Spleen (tissue), 11 donors: ENCODE measurements around the gene FERMT2. TPM values are rescaled to one million over a fixed set of nuclear protein-coding genes. Genes with fewer than 3 reads are reported as not detected.
A peak's percentile ranks its signal among the peaks of the same experiment; 100 is the strongest.

Source experiments
- DNase-seq: peaks from one replicate; pipeline ENCODE4 v3.0.0-alpha.2; 2020
- H3K27ac ChIP-seq, 8 donors: fragments of 200-600 bp; sonication (generic) in 7 of 8; 1 replicate in 4 of 8; 2 replicates in 4 of 8; pipeline versions ENCODE4 v1.5.0 to v1.8.0; 2016 to 2021; ENCODE audit warnings: inconsistent platforms in 4 of 8, mild to moderate bottlenecking in 4 of 8, moderate library complexity in 1 of 8
- H3K27me3 ChIP-seq, 7 donors: fragments of 200-600 bp; sonication (generic) in 6 of 7; replicated peaks in 1 of 7; 1 replicate in 4 of 7; 2 replicates in 3 of 7; pipeline versions ENCODE4 v1.5.0 to v1.8.0; 2016 to 2021; ENCODE audit warnings: inconsistent platforms in 3 of 7, mild to moderate bottlenecking in 1 of 7
- H3K36me3 ChIP-seq, 6 donors: fragments of 200-600 bp; sonication (generic) in 5 of 6; 1 replicate in 4 of 6; 2 replicates in 2 of 6; pipeline versions ENCODE4 v1.5.0 to v1.8.0; 2016 to 2021; ENCODE audit warnings: inconsistent platforms in 2 of 6
- H3K4me1 ChIP-seq, 6 donors: fragments of 200-600 bp; sonication (generic) in 5 of 6; 1 replicate in 3 of 6; 2 replicates in 3 of 6; pipeline versions ENCODE4 v1.5.0 to v1.8.0; 2016 to 2021; ENCODE audit warnings: inconsistent platforms in 3 of 6
- H3K4me3 ChIP-seq, 8 donors: fragments of 200-600 bp; sonication (generic) in 7 of 8; 1 replicate in 4 of 8; 2 replicates in 4 of 8; pipeline versions ENCODE4 v1.5.0 to v1.8.0; 2016 to 2021; ENCODE audit warnings: inconsistent platforms in 4 of 8, mild to moderate bottlenecking in 4 of 8, moderate library complexity in 2 of 8
- H3K9me3 ChIP-seq, 8 donors: fragments of 200-600 bp; sonication (generic) in 7 of 8; 1 replicate in 4 of 8; 2 replicates in 4 of 8; pipeline versions ENCODE4 v1.5.0 to v1.8.0; 2016 to 2021; ENCODE audit warnings: inconsistent platforms in 4 of 8
- POLR2A ChIP-seq, 3 donors: fragments of 450-650 bp; IDR thresholded peaks; one replicate each; pipeline ENCODE4 v1.5.1; 2017; ENCODE audit warnings: antibody characterized with exemption in 3 of 3, mild to moderate bottlenecking in 1 of 3
- POLR2AphosphoS5 ChIP-seq, 3 donors: sonication (generic); formaldehyde crosslinking; IDR thresholded peaks; one replicate each; pipeline ENCODE4 v1.5.1; 2017; ENCODE audit warnings: antibody characterized with exemption in 3 of 3
- WGBS, 5 donors: extraction: QIAGEN DNeasy Blood & Tissue Kit in 3 of 5; methylation state at CpG; one replicate each; pipeline versions ENCODE4 v1.1.5 to v1.1.7; 2013 to 2018; 5-methylcytosine and 5-hydroxymethylcytosine counted together
- intact Hi-C: fragments of 100-400 bp; cut with DNase I; formaldehyde crosslinking; loops from one replicate; pipeline ENCODE4 v1.15.0; 2023; ENCODE audit warnings: low total_unique reads
- polyA plus RNA-seq, 3 donors: library from polyadenylated mRNA; stranded (reverse); fragments of 200-250 nt; gene quantifications; one replicate each; pipeline ENCODE4 v1.2.1, GENCODE V29; 2013
- total RNA-seq, 7 donors: library from RNA; depleted of rRNA in 3 of 7; stranded (reverse); fragments of >200 nt in 3 of 7; fragmentation: NEBNext Ultra II Directional in 4 of 7; extraction: Animal tissue kit (Norgen Biotek cat#: 25700) in 4 of 7; gene quantifications; one replicate each; pipeline versions ENCODE4 v1.1.0 to v1.2.1, GENCODE V29; 2016 to 2021
- TF ChIP-seq, protein P1 (sequence below), 11 experiments: fragments of 200-600 bp in 7 of 11; fragments of 450-650 bp in 4 of 11; sonication (generic) in 4 of 11; IDR thresholded peaks in 8 of 11; conservative IDR thresholded peaks in 3 of 11; 1 replicate in 7 of 11; 2 replicates in 4 of 11; pipeline versions ENCODE4 v1.4.0 to v1.8.0; 2016 to 2021; ENCODE audit warnings: antibody characterized with exemption in 11 of 11, inconsistent platforms in 4 of 11, mild to moderate bottlenecking in 1 of 11
- donor health status: healthy with polysubstance abuse.
- donor health status: DM: no; HTN: no; CAD: no; lungs with moderate emphysema.
- donor health status: DM: no; HTN: no; CAD: no.
- donor health status: Bipolar disorder and iron deficiency.
- donor health status: healthy.
- donor health status: DM: no; HTN: no; CAD: no.
- donor health status: DM: yes; HTN: yes; CAD: no.

The FERMT2 gene
- total and polyA plus RNA-seq, 10 donors = 10.5 to 94.5 (median 52.7) TPM

- H3K36me3 ChIP-seq = peaks cover 0 to 52% (median 8%) of the 10 kb centered on the region in 6 donors
- TF ChIP-seq POLR2AphosphoS5 (IDR thresholded peaks at IDR 0.05) (no peak), POLR2A (IDR thresholded peaks at IDR 0.05) (no peak)
- TF ChIP-seq, protein P1, sequence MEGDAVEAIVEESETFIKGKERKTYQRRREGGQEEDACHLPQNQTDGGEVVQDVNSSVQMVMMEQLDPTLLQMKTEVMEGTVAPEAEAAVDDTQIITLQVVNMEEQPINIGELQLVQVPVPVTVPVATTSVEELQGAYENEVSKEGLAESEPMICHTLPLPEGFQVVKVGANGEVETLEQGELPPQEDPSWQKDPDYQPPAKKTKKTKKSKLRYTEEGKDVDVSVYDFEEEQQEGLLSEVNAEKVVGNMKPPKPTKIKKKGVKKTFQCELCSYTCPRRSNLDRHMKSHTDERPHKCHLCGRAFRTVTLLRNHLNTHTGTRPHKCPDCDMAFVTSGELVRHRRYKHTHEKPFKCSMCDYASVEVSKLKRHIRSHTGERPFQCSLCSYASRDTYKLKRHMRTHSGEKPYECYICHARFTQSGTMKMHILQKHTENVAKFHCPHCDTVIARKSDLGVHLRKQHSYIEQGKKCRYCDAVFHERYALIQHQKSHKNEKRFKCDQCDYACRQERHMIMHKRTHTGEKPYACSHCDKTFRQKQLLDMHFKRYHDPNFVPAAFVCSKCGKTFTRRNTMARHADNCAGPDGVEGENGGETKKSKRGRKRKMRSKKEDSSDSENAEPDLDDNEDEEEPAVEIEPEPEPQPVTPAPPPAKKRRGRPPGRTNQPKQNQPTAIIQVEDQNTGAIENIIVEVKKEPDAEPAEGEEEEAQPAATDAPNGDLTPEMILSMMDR (IDR thresholded peaks at IDR 0.05 in 8 of 11, conservative IDR thresholded peaks at IDR 0.05 in 3 of 11) = no peak
- intact Hi-C loops = no loop called here
Measured at GRCh38 chr14:52874389-52874788, 76.5 kb downstream of the FERMT2 start.

DNA sequence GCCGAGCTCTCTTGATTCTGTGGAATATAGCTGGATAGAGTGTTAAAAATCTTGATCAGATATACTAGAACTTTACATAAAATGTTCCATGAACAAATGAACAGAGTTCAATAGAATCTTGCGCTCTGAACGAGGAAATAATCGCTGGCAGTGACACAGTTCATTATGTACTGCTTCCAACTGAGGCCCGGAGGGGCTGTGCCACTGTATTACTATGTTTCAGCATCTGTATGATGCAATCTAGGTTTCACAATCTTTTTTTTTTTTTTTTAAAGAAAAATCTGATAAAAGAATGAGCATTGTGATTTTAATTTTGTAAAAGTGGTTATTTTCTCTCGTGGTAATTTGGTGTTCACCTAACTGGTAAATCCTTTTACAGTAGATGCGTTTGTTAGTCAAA lies 77.2 kb downstream of the FERMT2 start:
- intact Hi-C loops = no loop called here

More at GRCh38 chr14:52874389-52874788, 76.5 kb downstream of the FERMT2 start:
- Histone ChIP-seq H3K4me3 (no peak overlapping the region), H3K9me3 (no peaks in the 10 kb centered on the region), H3K27ac (no peak overlapping the region), H3K4me1 (peaks cover 0 to 36% (median 5%) of the 10 kb centered on the region in 6 donors), H3K27me3 (no peaks in the 10 kb centered on the region)
- no peak for DNase-seq
- WGBS, 5 donors = 77 to 84% (median 83%) methylated on average over 1 of the region's 1 CpG

GRCh38 chr14:52873065-52873464 lies 77.8 kb downstream of the FERMT2 start:
- 87 to 91% (median 88%) methylated on average over 4 of the region's 4 CpGs for WGBS, 5 donors
- intact Hi-C loops = no loop called here
- H3K4me3 ChIP-seq = no peak overlapping the region
- no peaks in the 10 kb centered on the region for H3K27me3 ChIP-seq
- no peak for DNase-seq
- H3K4me1 ChIP-seq = peaks cover 0 to 34% (median 5%) of the 10 kb centered on the region in 6 donors
- TF ChIP-seq, protein P1 (IDR thresholded peaks at IDR 0.05 in 8 of 11, conservative IDR thresholded peaks at IDR 0.05 in 3 of 11) = no peak
- no peak for TF ChIP-seq POLR2A (IDR thresholded peaks at IDR 0.05)
- no peak for TF ChIP-seq POLR2AphosphoS5 (IDR thresholded peaks at IDR 0.05)
- peak overlapping the region in 3 of 8 donors; percentile 0 to 13 (median 7) for H3K27ac ChIP-seq
- H3K36me3 ChIP-seq = peaks cover 0 to 65% (median 8%) of the 10 kb centered on the region in 6 donors
- no peaks in the 10 kb centered on the region for H3K9me3 ChIP-seq

More for the DNA sequence above, 77.2 kb downstream of the FERMT2 start:
- Histone ChIP-seq H3K4me3 (no peak overlapping the region), H3K27ac (peak overlapping the region in 4 of 8 donors; percentile 0 to 15 (median 10)), H3K9me3 (no peaks in the 10 kb centered on the region), H3K27me3 (no peaks in the 10 kb centered on the region), H3K4me1 (peaks cover 0 to 38% (median 5%) of the 10 kb centered on the region in 6 donors), H3K36me3 (peaks cover 0 to 59% (median 8%) of the 10 kb centered on the region in 6 donors)
- no peak for DNase-seq
- WGBS, 5 donors = 73 to 87% (median 85%) methylated on average over 7 of the region's 7 CpGs
- TF ChIP-seq POLR2AphosphoS5 (IDR thresholded peaks at IDR 0.05) (no peak), POLR2A (IDR thresholded peaks at IDR 0.05) (no peak)
- TF ChIP-seq, protein P1 (IDR thresholded peaks at IDR 0.05 in 8 of 11, conservative IDR thresholded peaks at IDR 0.05 in 3 of 11) = no peak

- peaks cover 0 to 66% (median 8%) of the 10 kb centered on the region in 6 donors for H3K36me3 ChIP-seq
Measured at GRCh38 chr14:52871606-52872005, 79.2 kb downstream of the FERMT2 start.

More at GRCh38 chr14:52871606-52872005, 79.2 kb downstream of the FERMT2 start:
- WGBS, 5 donors = 82 to 96% (median 86%) methylated on average over 3 of the region's 3 CpGs
- Histone ChIP-seq H3K27me3 (no peaks in the 10 kb centered on the region), H3K27ac (no peak overlapping the region), H3K4me1 (peaks cover 0 to 21% (median 2%) of the 10 kb centered on the region in 6 donors), H3K4me3 (no peak overlapping the region), H3K9me3 (no peaks in the 10 kb centered on the region)
- TF ChIP-seq POLR2A (IDR thresholded peaks at IDR 0.05) (no peak), POLR2AphosphoS5 (IDR thresholded peaks at IDR 0.05) (no peak)
- TF ChIP-seq, protein P1 (IDR thresholded peaks at IDR 0.05 in 8 of 11, conservative IDR thresholded peaks at IDR 0.05 in 3 of 11) = no peak
- DNase-seq = no peak
- intact Hi-C loops = no loop called here
